Spleen (tissue), 11 donors: ENCODE data around the gene YKT6. TPM values are rescaled to one million over a fixed set of nuclear protein-coding genes. Genes with fewer than 3 reads are reported as not detected.

Source experiments
- DNase-seq: peaks from one replicate; pipeline ENCODE4 v3.0.0-alpha.2; 2020
- H3K27ac ChIP-seq, 8 donors: fragments of 200-600 bp; sonication (generic) in 7 of 8; 1 replicate in 4 of 8; 2 replicates in 4 of 8; pipeline versions ENCODE4 v1.5.0 to v1.8.0; 2016 to 2021; ENCODE audit warnings: inconsistent platforms in 4 of 8, mild to moderate bottlenecking in 4 of 8, moderate library complexity in 1 of 8
- H3K27me3 ChIP-seq, 7 donors: fragments of 200-600 bp; sonication (generic) in 6 of 7; replicated peaks in 1 of 7; 1 replicate in 4 of 7; 2 replicates in 3 of 7; pipeline versions ENCODE4 v1.5.0 to v1.8.0; 2016 to 2021; ENCODE audit warnings: inconsistent platforms in 3 of 7, mild to moderate bottlenecking in 1 of 7
- H3K36me3 ChIP-seq, 6 donors: fragments of 200-600 bp; sonication (generic) in 5 of 6; 1 replicate in 4 of 6; 2 replicates in 2 of 6; pipeline versions ENCODE4 v1.5.0 to v1.8.0; 2016 to 2021; ENCODE audit warnings: inconsistent platforms in 2 of 6
- H3K4me1 ChIP-seq, 6 donors: fragments of 200-600 bp; sonication (generic) in 5 of 6; 1 replicate in 3 of 6; 2 replicates in 3 of 6; pipeline versions ENCODE4 v1.5.0 to v1.8.0; 2016 to 2021; ENCODE audit warnings: inconsistent platforms in 3 of 6
- H3K4me3 ChIP-seq, 8 donors: fragments of 200-600 bp; sonication (generic) in 7 of 8; 1 replicate in 4 of 8; 2 replicates in 4 of 8; pipeline versions ENCODE4 v1.5.0 to v1.8.0; 2016 to 2021; ENCODE audit warnings: inconsistent platforms in 4 of 8, mild to moderate bottlenecking in 4 of 8, moderate library complexity in 2 of 8
- H3K9me3 ChIP-seq, 8 donors: fragments of 200-600 bp; sonication (generic) in 7 of 8; 1 replicate in 4 of 8; 2 replicates in 4 of 8; pipeline versions ENCODE4 v1.5.0 to v1.8.0; 2016 to 2021; ENCODE audit warnings: inconsistent platforms in 4 of 8
- POLR2A ChIP-seq, 3 donors: fragments of 450-650 bp; IDR thresholded peaks; one replicate each; pipeline ENCODE4 v1.5.1; 2017; ENCODE audit warnings: antibody characterized with exemption in 3 of 3, mild to moderate bottlenecking in 1 of 3
- POLR2AphosphoS5 ChIP-seq, 3 donors: sonication (generic); formaldehyde crosslinking; IDR thresholded peaks; one replicate each; pipeline ENCODE4 v1.5.1; 2017; ENCODE audit warnings: antibody characterized with exemption in 3 of 3
- WGBS, 5 donors: extraction: QIAGEN DNeasy Blood & Tissue Kit in 3 of 5; methylation state at CpG; one replicate each; pipeline versions ENCODE4 v1.1.5 to v1.1.7; 2013 to 2018; 5-methylcytosine and 5-hydroxymethylcytosine counted together
- intact Hi-C: fragments of 100-400 bp; cut with DNase I; formaldehyde crosslinking; loops from one replicate; pipeline ENCODE4 v1.15.0; 2023; ENCODE audit warnings: low total_unique reads
- polyA plus RNA-seq, 3 donors: library from polyadenylated mRNA; stranded (reverse); fragments of 200-250 nt; gene quantifications; one replicate each; pipeline ENCODE4 v1.2.1, GENCODE V29; 2013
- total RNA-seq, 7 donors: library from RNA; depleted of rRNA in 3 of 7; stranded (reverse); fragments of >200 nt in 3 of 7; fragmentation: NEBNext Ultra II Directional in 4 of 7; extraction: Animal tissue kit (Norgen Biotek cat#: 25700) in 4 of 7; gene quantifications; one replicate each; pipeline versions ENCODE4 v1.1.0 to v1.2.1, GENCODE V29; 2016 to 2021
- TF ChIP-seq, protein P1 (sequence below), 11 experiments: fragments of 200-600 bp in 7 of 11; fragments of 450-650 bp in 4 of 11; sonication (generic) in 4 of 11; IDR thresholded peaks in 8 of 11; conservative IDR thresholded peaks in 3 of 11; 1 replicate in 7 of 11; 2 replicates in 4 of 11; pipeline versions ENCODE4 v1.4.0 to v1.8.0; 2016 to 2021; ENCODE audit warnings: antibody characterized with exemption in 11 of 11, inconsistent platforms in 4 of 11, mild to moderate bottlenecking in 1 of 11
- donor health status: healthy with polysubstance abuse.
- donor health status: DM: no; HTN: no; CAD: no; lungs with moderate emphysema.
- donor health status: DM: no; HTN: no; CAD: no.
- donor health status: Bipolar disorder and iron deficiency.
- donor health status: healthy.
- donor health status: DM: no; HTN: no; CAD: no.
- donor health status: DM: yes; HTN: yes; CAD: no.

YKT6 gene
- total and polyA plus RNA-seq, 10 donors, result 26.9 to 66.4 (median 55.4) TPM

- TF ChIP-seq POLR2A (IDR thresholded peaks at IDR 0.05), result no peak
- TF ChIP-seq, protein P1, sequence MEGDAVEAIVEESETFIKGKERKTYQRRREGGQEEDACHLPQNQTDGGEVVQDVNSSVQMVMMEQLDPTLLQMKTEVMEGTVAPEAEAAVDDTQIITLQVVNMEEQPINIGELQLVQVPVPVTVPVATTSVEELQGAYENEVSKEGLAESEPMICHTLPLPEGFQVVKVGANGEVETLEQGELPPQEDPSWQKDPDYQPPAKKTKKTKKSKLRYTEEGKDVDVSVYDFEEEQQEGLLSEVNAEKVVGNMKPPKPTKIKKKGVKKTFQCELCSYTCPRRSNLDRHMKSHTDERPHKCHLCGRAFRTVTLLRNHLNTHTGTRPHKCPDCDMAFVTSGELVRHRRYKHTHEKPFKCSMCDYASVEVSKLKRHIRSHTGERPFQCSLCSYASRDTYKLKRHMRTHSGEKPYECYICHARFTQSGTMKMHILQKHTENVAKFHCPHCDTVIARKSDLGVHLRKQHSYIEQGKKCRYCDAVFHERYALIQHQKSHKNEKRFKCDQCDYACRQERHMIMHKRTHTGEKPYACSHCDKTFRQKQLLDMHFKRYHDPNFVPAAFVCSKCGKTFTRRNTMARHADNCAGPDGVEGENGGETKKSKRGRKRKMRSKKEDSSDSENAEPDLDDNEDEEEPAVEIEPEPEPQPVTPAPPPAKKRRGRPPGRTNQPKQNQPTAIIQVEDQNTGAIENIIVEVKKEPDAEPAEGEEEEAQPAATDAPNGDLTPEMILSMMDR (IDR thresholded peaks at IDR 0.05 in 8 of 11, conservative IDR thresholded peaks at IDR 0.05 in 3 of 11), result no peak
- no peak for TF ChIP-seq POLR2AphosphoS5 (IDR thresholded peaks at IDR 0.05)
- intact Hi-C loops, result no loop called here
- no peak for DNase-seq
- H3K27ac ChIP-seq, result no peak overlapping the region
- H3K27me3 ChIP-seq, result no peaks in the 10 kb centered on the region
- H3K4me3 ChIP-seq, result no peak overlapping the region
- H3K9me3 ChIP-seq, result peaks cover 0 to 7% (median 0%) of the 10 kb centered on the region in 8 donors
- H3K4me1 ChIP-seq, result no peaks in the 10 kb centered on the region
- 87 to 96% (median 88%) methylated on average over 5 of the region's 5 CpGs for WGBS, 5 donors
- H3K36me3 ChIP-seq, result no peaks in the 10 kb centered on the region
Measured at GRCh38 chr7:44159824-44160630, 40.8 kb upstream of the YKT6 start.

DNA sequence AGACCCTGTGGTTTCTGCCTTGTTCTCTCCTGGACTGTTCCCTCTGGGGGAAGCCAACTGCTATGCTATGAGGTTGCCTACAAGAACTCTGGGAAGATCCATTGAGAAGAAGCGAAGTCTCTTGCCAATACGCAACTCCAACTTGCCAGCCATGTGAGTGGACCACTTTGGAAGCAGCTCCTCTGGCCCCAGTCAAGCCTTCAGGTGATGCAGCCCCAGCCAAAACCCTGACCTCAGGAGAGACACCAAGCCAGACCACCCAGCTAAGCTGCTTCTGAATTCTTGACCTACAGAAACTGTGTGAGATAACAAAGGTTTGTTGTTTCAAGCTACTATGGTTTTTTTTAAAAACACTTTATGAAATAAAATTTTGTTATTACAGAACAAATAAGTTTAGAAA is 39.4 kb upstream of the YKT6 start:
- H3K4me1 ChIP-seq, result no peaks in the 10 kb centered on the region
- H3K36me3 ChIP-seq, result no peaks in the 10 kb centered on the region
- TF ChIP-seq, protein P1 (IDR thresholded peaks at IDR 0.05 in 8 of 11, conservative IDR thresholded peaks at IDR 0.05 in 3 of 11), result no peak
- no peak for TF ChIP-seq POLR2AphosphoS5 (IDR thresholded peaks at IDR 0.05)
- TF ChIP-seq POLR2A (IDR thresholded peaks at IDR 0.05), result no peak
- H3K27ac ChIP-seq, result no peak overlapping the region
- WGBS, 5 donors, result 89 to 100% (median 96%) methylated on average over 2 of the region's 2 CpGs
- no peaks in the 10 kb centered on the region for H3K27me3 ChIP-seq
- peaks cover 0 to 8% (median 0%) of the 10 kb centered on the region in 8 donors for H3K9me3 ChIP-seq
- intact Hi-C loops, result no loop called here
- no peak for DNase-seq
- H3K4me3 ChIP-seq, result no peak overlapping the region

DNA sequence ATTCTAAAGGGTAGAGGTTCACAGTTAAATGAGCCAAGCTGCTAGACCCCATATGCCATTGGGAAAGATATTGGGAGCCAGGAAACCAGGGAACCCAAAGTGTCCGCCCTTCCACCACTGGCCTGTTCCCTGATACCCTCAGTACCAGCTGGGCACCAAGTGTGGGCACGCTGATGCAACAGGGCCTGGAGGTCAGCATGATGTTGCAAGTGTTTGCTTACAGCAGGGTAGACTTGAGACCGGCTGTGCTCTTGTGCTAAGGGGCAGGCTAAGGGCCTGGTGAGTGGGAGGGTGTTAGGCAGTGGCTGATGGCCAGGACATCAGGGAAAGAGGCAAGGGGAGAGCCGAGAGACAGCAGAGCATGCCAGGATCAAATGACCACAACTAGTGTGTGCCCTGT is 38.6 kb upstream of the YKT6 start:
- H3K27me3 ChIP-seq, result no peaks in the 10 kb centered on the region
- H3K27ac ChIP-seq, result no peak overlapping the region
- intact Hi-C loops, result no loop called here
- H3K4me3 ChIP-seq, result no peak overlapping the region
- DNase-seq, result no peak
- H3K9me3 ChIP-seq, result peaks cover 0 to 8% (median 0%) of the 10 kb centered on the region in 8 donors
- WGBS, 5 donors, result 77 to 91% (median 80%) methylated on average over 4 of the region's 4 CpGs
- TF ChIP-seq, protein P1 (IDR thresholded peaks at IDR 0.05 in 8 of 11, conservative IDR thresholded peaks at IDR 0.05 in 3 of 11), result no peak
- TF ChIP-seq POLR2A (IDR thresholded peaks at IDR 0.05), result no peak
- TF ChIP-seq POLR2AphosphoS5 (IDR thresholded peaks at IDR 0.05), result peak in 1 of 3 donors; percentile 32
- H3K4me1 ChIP-seq, result no peaks in the 10 kb centered on the region
- H3K36me3 ChIP-seq, result no peaks in the 10 kb centered on the region

GRCh38 chr7:44162785-44163395 is 37.9 kb upstream of the YKT6 start:
- Histone ChIP-seq H3K4me1 (peaks cover 0 to 7% (median 2%) of the 10 kb centered on the region in 6 donors), H3K36me3 (no peaks in the 10 kb centered on the region), H3K9me3 (peaks cover 0 to 8% (median 0%) of the 10 kb centered on the region in 8 donors), H3K27ac (no peak overlapping the region), H3K4me3 (no peak overlapping the region), H3K27me3 (no peaks in the 10 kb centered on the region)
- TF ChIP-seq POLR2A (IDR thresholded peaks at IDR 0.05) (no peak), POLR2AphosphoS5 (IDR thresholded peaks at IDR 0.05) (no peak)
- TF ChIP-seq, protein P1 (IDR thresholded peaks at IDR 0.05 in 8 of 11, conservative IDR thresholded peaks at IDR 0.05 in 3 of 11), result no peak
- 88 to 100% (median 88%) methylated on average over 1 of the region's 1 CpG for whole genome bisulfite sequencing, 5 donors
- no peak for DNase-seq
- intact Hi-C loops, result no loop called here
